Endothelial cell of umbilical vein (primary cell): ENCODE data around the gene L3MBTL2.

Experiments
- CTCF ChIP-seq, 2 donors: IDR thresholded peaks; 1 replicate in 1 of 2; 2 replicates in 1 of 2; pipeline ENCODE4 v1.5.1; 2011; ENCODE audit warnings: low read length in 2 of 2, mild to moderate bottlenecking in 2 of 2, moderate library complexity in 2 of 2, control low read depth in 1 of 2, inconsistent platforms in 1 of 2, low read depth in 1 of 2; ENCODE audit not compliant: insufficient read depth in 1 of 2; ENCODE audit errors: extremely low read depth in 1 of 2
- EZH2 ChIP-seq: IDR thresholded peaks from 2 replicates; pipeline ENCODE4 v1.6.1; 2012; ENCODE audit warnings: borderline replicate concordance, low read depth, mild to moderate bottlenecking, moderate library complexity, low read length, inconsistent platforms; ENCODE audit not compliant: severe bottlenecking
- POLR2A ChIP-seq: IDR thresholded peaks from 2 replicates; pipeline ENCODE4 v1.6.1; 2012; ENCODE audit warnings: low read depth, mild to moderate bottlenecking, control low read depth, low read length

GRCh38 chr22:41231369-41231768, 26.3 kb downstream of the L3MBTL2 start:
- TF ChIP-seq CTCF (IDR thresholded peaks at IDR 0.05; ENCODE audit: extremely low read depth in 1 of 2, insufficient read depth in 1 of 2, low read depth in 1 of 2, low read length in 2 of 2): no peak
- TF ChIP-seq POLR2A: no peak
- no peak for TF ChIP-seq EZH2
